ELF-1 (cell line): Measurements from ENCODE around the gene ISM1.
A peak's percentile ranks its signal among the peaks of the same experiment; 100 is the strongest.

Source experiments
- DNase-seq: peaks from one replicate; pipeline ENCODE4 v3.0.0-alpha.2; 2016; ENCODE audit warnings: low read depth, low spot score

The ISM1 gene

GRCh38 chr20:13220904-13221297 is at the start of gene ISM1:
ISM1 (plus strand) TSS chr20:13221274; CDS start chr20:13221777, 503 bp downstream.
- peak; percentile 46 for DNase-seq

- no peak for DNase-seq
Measured at GRCh38 chr20:13173201-13173600, 47.9 kb upstream of the ISM1 start.

- no peak for DNase-seq
Measured at GRCh38 chr20:13174402-13174801, 46.7 kb upstream of the ISM1 start.

- DNase-seq = no peak
Measured at GRCh38 chr20:13180986-13181889, 39.8 kb upstream of the ISM1 start.

- DNase-seq = no peak
Measured at GRCh38 chr20:13183005-13183404, 38.1 kb upstream of the ISM1 start.

- DNase-seq = no peak
Measured at GRCh38 chr20:13186043-13186774, 34.9 kb upstream of the ISM1 start.

GRCh38 chr20:13187899-13188298 is 33.2 kb upstream of the ISM1 start:
- no peak for DNase-seq

GRCh38 chr20:13199279-13199678 is 21.8 kb upstream of the ISM1 start:
- no peak for DNase-seq

GRCh38 chr20:13200767-13201500 is 20.1 kb upstream of the ISM1 start:
- peak; percentile 7 for DNase-seq

- no peak for DNase-seq
Measured at GRCh38 chr20:13202565-13202964, 18.5 kb upstream of the ISM1 start.

GRCh38 chr20:13205425-13205824 is 15.6 kb upstream of the ISM1 start:
- no peak for DNase-seq

- no peak for DNase-seq
Measured at GRCh38 chr20:13205848-13206434, 15.1 kb upstream of the ISM1 start.

- DNase-seq = no peak
Measured at GRCh38 chr20:13207016-13207415, 14.1 kb upstream of the ISM1 start.

GRCh38 chr20:13211956-13212618 is 9.0 kb upstream of the ISM1 start:
- DNase-seq = no peak

- DNase-seq = no peak
Measured at GRCh38 chr20:13212750-13213149, 8.3 kb upstream of the ISM1 start.

- DNase-seq = no peak
Measured at GRCh38 chr20:13213335-13213734, 7.7 kb upstream of the ISM1 start.

GRCh38 chr20:13216533-13216932 is 4.5 kb upstream of the ISM1 start:
- DNase-seq = no peak

- no peak for DNase-seq
Measured at GRCh38 chr20:13219327-13220193, 1.5 kb upstream of the ISM1 start.

GRCh38 chr20:13220194-13220903 is 725 bp upstream of the ISM1 start:
- peak; percentile 79 for DNase-seq

GRCh38 chr20:13221313-13221672 is 219 bp downstream of the ISM1 start:
- no peak for DNase-seq
